Fibroblast of pulmonary artery (primary cell): ENCODE data around the gene OPRL1.

ENCODE experiments used
- DNase-seq: peaks from one replicate; pipeline ENCODE4 v3.0.0-alpha.2; 2010; ENCODE audit warnings: low read depth
- H3K4me3 ChIP-seq: replicated peaks from 2 replicates; pipeline ENCODE4 v1.5.1; 2011; ENCODE audit warnings: low read depth, mild to moderate bottlenecking, control low read depth, low read length, moderate library complexity
- TF ChIP-seq, protein P1 (sequence below): IDR thresholded peaks from 2 replicates; pipeline ENCODE4 v1.5.1; 2011; ENCODE audit warnings: mild to moderate bottlenecking, control low read depth, low read length, inconsistent platforms; ENCODE audit errors: missing control alignments

Gene OPRL1

GRCh38 chr20:64108731-64109681 is 29.1 kb downstream of the OPRL1 start:
- TF ChIP-seq, protein P1, sequence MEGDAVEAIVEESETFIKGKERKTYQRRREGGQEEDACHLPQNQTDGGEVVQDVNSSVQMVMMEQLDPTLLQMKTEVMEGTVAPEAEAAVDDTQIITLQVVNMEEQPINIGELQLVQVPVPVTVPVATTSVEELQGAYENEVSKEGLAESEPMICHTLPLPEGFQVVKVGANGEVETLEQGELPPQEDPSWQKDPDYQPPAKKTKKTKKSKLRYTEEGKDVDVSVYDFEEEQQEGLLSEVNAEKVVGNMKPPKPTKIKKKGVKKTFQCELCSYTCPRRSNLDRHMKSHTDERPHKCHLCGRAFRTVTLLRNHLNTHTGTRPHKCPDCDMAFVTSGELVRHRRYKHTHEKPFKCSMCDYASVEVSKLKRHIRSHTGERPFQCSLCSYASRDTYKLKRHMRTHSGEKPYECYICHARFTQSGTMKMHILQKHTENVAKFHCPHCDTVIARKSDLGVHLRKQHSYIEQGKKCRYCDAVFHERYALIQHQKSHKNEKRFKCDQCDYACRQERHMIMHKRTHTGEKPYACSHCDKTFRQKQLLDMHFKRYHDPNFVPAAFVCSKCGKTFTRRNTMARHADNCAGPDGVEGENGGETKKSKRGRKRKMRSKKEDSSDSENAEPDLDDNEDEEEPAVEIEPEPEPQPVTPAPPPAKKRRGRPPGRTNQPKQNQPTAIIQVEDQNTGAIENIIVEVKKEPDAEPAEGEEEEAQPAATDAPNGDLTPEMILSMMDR, result no peak
- no peak for DNase-seq
- H3K4me3 ChIP-seq, result no peak overlapping the region

DNA sequence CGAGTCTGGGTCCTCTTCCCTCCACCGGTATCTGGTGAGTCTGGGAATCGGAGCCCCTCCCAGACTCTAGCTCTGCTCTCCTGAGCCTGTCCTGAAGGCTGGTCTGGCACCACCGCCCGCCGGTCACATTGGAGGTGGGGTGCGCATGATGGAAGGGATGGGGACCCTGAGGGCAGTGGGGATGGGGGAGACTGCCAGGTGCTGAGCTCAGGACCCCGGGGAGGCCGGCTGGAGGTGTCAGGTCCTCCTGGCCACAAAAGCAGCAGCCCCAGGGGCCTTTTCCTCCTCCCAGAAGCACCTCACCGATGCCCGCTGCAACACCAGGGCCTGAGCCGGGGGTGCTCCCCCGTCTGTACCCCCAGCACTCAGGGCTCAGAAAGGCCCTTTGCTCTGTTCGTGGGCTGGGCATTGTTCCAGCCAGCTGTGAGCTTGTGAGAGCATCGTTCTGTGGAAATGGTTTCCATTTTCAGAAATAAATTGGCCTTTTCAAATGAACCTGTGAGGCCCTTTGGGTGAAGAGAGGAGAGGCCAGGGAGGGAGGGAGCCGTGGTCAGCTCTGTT is 30.0 kb downstream of the OPRL1 start:
- no peak overlapping the region for H3K4me3 ChIP-seq
- TF ChIP-seq, protein P1, result no peak
- no peak for DNase-seq

GRCh38 chr20:64110411-64111068 is 30.7 kb downstream of the OPRL1 start:
- no peak for DNase-seq
- TF ChIP-seq, protein P1, result no peak
- no peak overlapping the region for H3K4me3 ChIP-seq

DNA sequence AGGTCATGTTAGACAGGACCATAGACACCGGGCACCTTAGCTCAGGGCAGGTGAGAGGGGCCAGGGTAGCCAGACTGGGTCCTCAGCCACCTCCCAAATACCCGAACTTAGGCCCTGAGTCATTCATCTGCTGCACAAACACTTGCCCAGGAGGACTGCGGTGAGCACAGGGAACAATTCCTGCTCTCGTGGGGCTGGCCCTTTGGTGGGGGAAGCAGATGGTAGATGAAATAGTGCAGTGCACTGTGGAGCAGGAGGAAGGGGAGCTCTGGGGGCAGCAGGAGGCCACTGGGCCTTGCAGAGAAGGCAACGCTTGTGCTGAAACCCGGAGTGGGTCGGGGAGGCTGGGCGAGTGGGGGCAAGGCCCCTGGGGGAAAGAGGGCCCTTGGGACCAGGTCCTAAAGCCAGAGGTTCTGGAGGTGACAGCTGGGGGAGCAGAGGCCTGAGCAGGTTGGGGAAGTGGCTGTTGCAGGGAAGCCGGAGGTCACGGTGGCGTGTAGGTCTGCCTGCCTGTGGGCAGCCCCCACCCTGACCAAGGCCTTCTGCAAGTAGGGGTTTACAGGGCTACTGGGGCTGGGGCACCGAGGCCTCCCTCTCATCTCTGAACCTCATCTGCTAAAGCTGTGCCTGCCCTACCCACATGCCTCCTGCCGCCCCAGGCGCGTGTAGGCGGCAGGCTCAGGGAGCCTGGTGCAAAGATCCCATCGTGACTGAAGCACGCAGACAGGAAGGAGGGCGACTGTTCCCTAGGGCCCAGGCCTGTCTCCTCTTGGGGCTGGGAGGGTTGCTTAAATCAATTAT is 32.2 kb downstream of the OPRL1 start:
- H3K4me3 ChIP-seq, result no peak overlapping the region
- TF ChIP-seq, protein P1, result no peak
- no peak for DNase-seq

GRCh38 chr20:64112691-64113443 is 33.0 kb downstream of the OPRL1 start:
- no peak for DNase-seq
- TF ChIP-seq, protein P1, result no peak
- H3K4me3 ChIP-seq, result no peak overlapping the region

GRCh38 chr20:64113444-64113775 is 33.5 kb downstream of the OPRL1 start:
- TF ChIP-seq, protein P1, result no peak
- no peak overlapping the region for H3K4me3 ChIP-seq
- no peak for DNase-seq
